ENCODE measurements around the gene AHDC1.
"Not testable (repeated sequence)": the region's sequence is repeated elsewhere in the genome, so short reads cannot be mapped to it uniquely, and the experiment has no call there.

Gene AHDC1

GRCh38 chr1:27633640-27634176 lies 29.8 kb upstream of the AHDC1 start:
- no peak for DNase-seq

- no peak for DNase-seq
These were observed 29.3 kb upstream of the AHDC1 start for GRCh38 chr1:27633298-27633610.

- DNase-seq: no peak
These were observed 28.7 kb upstream of the AHDC1 start for GRCh38 chr1:27632387-27633297.

GRCh38 chr1:27630859-27631491 lies 27.0 kb upstream of the AHDC1 start:
- no peak for DNase-seq

GRCh38 chr1:27628712-27629111 lies 24.8 kb upstream of the AHDC1 start:
- DNase-seq: no peak

GRCh38 chr1:27627733-27628132 lies 23.8 kb upstream of the AHDC1 start:
- not testable (repeated sequence) for DNase-seq

- DNase-seq: no peak
These were observed 23.1 kb upstream of the AHDC1 start for GRCh38 chr1:27627061-27627460.

- DNase-seq: peak; percentile 7
These were observed 22.3 kb upstream of the AHDC1 start for GRCh38 chr1:27626031-27626935.

- no peak for DNase-seq
These were observed 20.7 kb upstream of the AHDC1 start for GRCh38 chr1:27624467-27625178.

GRCh38 chr1:27623327-27624212 lies 19.6 kb upstream of the AHDC1 start:
- no peak for DNase-seq

- DNase-seq: no peak
These were observed 18.9 kb upstream of the AHDC1 start for GRCh38 chr1:27622828-27623227.

- no peak for DNase-seq
These were observed 17.3 kb upstream of the AHDC1 start for GRCh38 chr1:27621051-27621920.

GRCh38 chr1:27619782-27620438 lies 16.0 kb upstream of the AHDC1 start:
- not testable (repeated sequence) for DNase-seq

GRCh38 chr1:27618341-27619082 lies 14.6 kb upstream of the AHDC1 start:
- no peak for DNase-seq

GRCh38 chr1:27617420-27617819 lies 13.5 kb upstream of the AHDC1 start:
- DNase-seq: no peak

- DNase-seq: no peak
These were observed 12.5 kb upstream of the AHDC1 start for GRCh38 chr1:27616441-27616840.

GRCh38 chr1:27615346-27616192 lies 11.6 kb upstream of the AHDC1 start:
- DNase-seq: no peak

Data from midbrain (tissue), 1 donor.